Measurements from ENCODE around the gene RASAL1.
"Not testable (repeated sequence)": the region's sequence is repeated elsewhere in the genome, so short reads cannot be mapped to it uniquely, and the experiment has no call there.

The RASAL1 gene

GRCh38 chr12:113141716-113142115 is 6.2 kb upstream of the RASAL1 start:
- not testable (repeated sequence) for DNase-seq

GRCh38 chr12:113140706-113141105 is 5.1 kb upstream of the RASAL1 start:
- no peak for DNase-seq

GRCh38 chr12:113138826-113139225 is 3.3 kb upstream of the RASAL1 start:
- DNase-seq: no peak

GRCh38 chr12:113137861-113138783 is 2.6 kb upstream of the RASAL1 start:
- DNase-seq: no peak

GRCh38 chr12:113136990-113137511 is 1.5 kb upstream of the RASAL1 start:
- no peak for DNase-seq

- DNase-seq: no peak
Observed at GRCh38 chr12:113136128-113136989, 798 bp upstream of the RASAL1 start.

- DNase-seq: no peak
Observed at GRCh38 chr12:113134521-113134951, 1.0 kb downstream of the RASAL1 start.

- no peak for DNase-seq
Observed at GRCh38 chr12:113134071-113134470, 1.5 kb downstream of the RASAL1 start.

- no peak for DNase-seq
Observed at GRCh38 chr12:113133666-113134065, 1.9 kb downstream of the RASAL1 start.

GRCh38 chr12:113133036-113133435 is 2.5 kb downstream of the RASAL1 start:
- DNase-seq: no peak

GRCh38 chr12:113131556-113131955 is 4.0 kb downstream of the RASAL1 start:
- no peak for DNase-seq

- no peak for DNase-seq
Observed at GRCh38 chr12:113130457-113131135, 5.0 kb downstream of the RASAL1 start.

- no peak for DNase-seq
Observed at GRCh38 chr12:113129664-113130456, 5.7 kb downstream of the RASAL1 start.

GRCh38 chr12:113128802-113129663 is 6.5 kb downstream of the RASAL1 start:
- no peak for DNase-seq

- no peak for DNase-seq
Observed at GRCh38 chr12:113127791-113128199, 7.8 kb downstream of the RASAL1 start.

GRCh38 chr12:113120670-113121370 is 14.7 kb downstream of the RASAL1 start:
- DNase-seq: no peak

GRCh38 chr12:113119980-113120669 is 15.4 kb downstream of the RASAL1 start:
- DNase-seq: no peak

GRCh38 chr12:113118142-113118541 is 17.4 kb downstream of the RASAL1 start:
- no peak for DNase-seq

GRCh38 chr12:113117684-113118083 is 17.9 kb downstream of the RASAL1 start:
- DNase-seq: not testable (repeated sequence)

- DNase-seq: no peak
Observed at GRCh38 chr12:113116875-113117274, 18.7 kb downstream of the RASAL1 start.

Data from GOT3 (cell line).